AG04449 (cell line): ENCODE data around the gene CLEC5A.

ENCODE experiments used
- CTCF ChIA-PET: fragments of 350-600 bp; formaldehyde crosslinking; extraction: SDS; loops from one replicate; lab custom pipeline; 2021; ENCODE audit warnings: antibody characterized with exemption; lab: Yijun Ruan, JAX
- POLR2A ChIA-PET: fragments of 400-600, 350-600 bp; formaldehyde crosslinking; extraction: SDS; loops from one replicate; lab custom pipeline; 2020; ENCODE audit warnings: antibody characterized with exemption, inconsistent platforms; lab: Yijun Ruan, JAX
- DNase-seq: peaks from one replicate; pipeline ENCODE4 v3.0.0-alpha.2; 2010; ENCODE audit warnings: low read depth, low spot score
- H3K4me3 ChIP-seq: 2 replicates; pipeline ENCODE4 v1.5.1; 2011; ENCODE audit warnings: low read depth, mild to moderate bottlenecking, control low read depth, low read length
- CTCF ChIP-seq: IDR thresholded peaks from one replicate; pipeline ENCODE4 v1.5.1; 2011; ENCODE audit warnings: mild to moderate bottlenecking, moderate library complexity, low read length, control low read depth, inconsistent platforms; ENCODE audit not compliant: insufficient read depth; ENCODE audit errors: missing control alignments

CLEC5A gene

GRCh38 chr7:141950806-141951205 lies 4.0 kb upstream of the CLEC5A start:
- ChIA-PET CTCF (no interaction called here), POLR2A (no interaction called here)
- H3K4me3 ChIP-seq, result no peak overlapping the region
- no peak for DNase-seq
- no peak for TF ChIP-seq CTCF

- no peak overlapping the region for H3K4me3 ChIP-seq
- ChIA-PET CTCF (no interaction called here), POLR2A (no interaction called here)
- TF ChIP-seq CTCF, result no peak
- no peak for DNase-seq
Measured at GRCh38 chr7:141949911-141950310, 3.1 kb upstream of the CLEC5A start.

- no peak overlapping the region for H3K4me3 ChIP-seq
- TF ChIP-seq CTCF, result no peak
- CTCF ChIA-PET, result no interaction called here
- POLR2A ChIA-PET, result no interaction called here
- no peak for DNase-seq
Measured at GRCh38 chr7:141949451-141949850, 2.7 kb upstream of the CLEC5A start.

- ChIA-PET POLR2A (no interaction called here), CTCF (no interaction called here)
- DNase-seq, result no peak
- no peak overlapping the region for H3K4me3 ChIP-seq
- no peak for TF ChIP-seq CTCF
Measured at GRCh38 chr7:141949021-141949420, 2.2 kb upstream of the CLEC5A start.

- CTCF ChIA-PET, result no interaction called here
- no peak overlapping the region for H3K4me3 ChIP-seq
- DNase-seq, result no peak
- no peak for TF ChIP-seq CTCF
- POLR2A ChIA-PET, result no interaction called here
Measured at GRCh38 chr7:141945356-141945755, 1.4 kb downstream of the CLEC5A start.

- CTCF ChIA-PET, result no interaction called here
- no peak for DNase-seq
- H3K4me3 ChIP-seq, result no peak overlapping the region
- POLR2A ChIA-PET, result no interaction called here
- TF ChIP-seq CTCF, result no peak
Measured at GRCh38 chr7:141944811-141945210, 2.0 kb downstream of the CLEC5A start.
